K562 (cell line): ENCODE data around the gene BCL10. TPM values are rescaled to one million over a fixed set of nuclear protein-coding genes. Genes with fewer than 3 reads are reported as not detected.
A peak's percentile ranks its signal among the peaks of the same experiment; 100 is the strongest.

Source experiments
- ATAC-seq: fragments of 200-7000 bp; cut with Tn5 transposase; 3 replicates; pipeline ENCODE4 v1.9.1; 2020; ENCODE audit warnings: moderate library complexity
- BruUV-seq: library from RNA; stranded (reverse); fragments of 400-500 nt; replicated peaks from 2 replicates; lab custom pipeline; 2021; lab: Mats Ljungman, UMichigan
- CTCF ChIA-PET: fragments of 300-600 bp; formaldehyde crosslinking; extraction: SDS; loops from one replicate; lab custom pipeline; 2021; ENCODE audit warnings: low intra/inter-chr PET ratio; lab: Yijun Ruan, JAX
- POLR2A ChIA-PET: fragments of 300-600, 350-650 bp; sonication (Branson Sonifier 250); formaldehyde crosslinking; extraction: SDS; loops from one replicate; lab custom pipeline; 2021; ENCODE audit warnings: antibody characterized with exemption, inconsistent platforms; lab: Yijun Ruan, JAX
- DNase-seq, 4 experiments: peaks; one replicate each; pipeline versions ENCODE4 v3.0.0 to v3.0.0-alpha.2; 2011 to 2018; ENCODE audit warnings: low spot score in 3 of 4, mixed read lengths in 3 of 4; ENCODE audit errors: extremely low read depth in 1 of 4
- FAIRE-seq: peaks from 2 replicates; lab custom pipeline; 2011; peaks lifted over from hg19 to GRCh38; lab: Jason Lieb, UNC
- H2AFZ ChIP-seq: 2 replicates; pipeline ENCODE4 v1.6.0; 2011; ENCODE audit warnings: low read depth, low read length, control low read depth, inconsistent platforms
- H3K27ac ChIP-seq: fragments of 200-600 bp; 3 replicates; pipeline ENCODE4 v1.8.0; 2011; ENCODE audit warnings: low read depth, mild to moderate bottlenecking, control low read depth, inconsistent platforms, low read length, moderate library complexity, mixed read lengths; ENCODE audit errors: extremely low read depth
- H3K27me3 ChIP-seq, 2 experiments: fragments of 300-600 bp in 1 of 2; 2 replicates in 1 of 2; 3 replicates in 1 of 2; pipeline versions ENCODE4 v1.6.0 to v1.8.0; 2011; ENCODE audit warnings: inconsistent platforms in 2 of 2, low read length in 2 of 2, mild to moderate bottlenecking in 1 of 2, mixed read lengths in 1 of 2, moderate library complexity in 1 of 2; ENCODE audit not compliant: control insufficient read depth in 2 of 2, insufficient read depth in 2 of 2
- H3K36me3 ChIP-seq: fragments of 300-600 bp; 3 replicates; pipeline ENCODE4 v1.8.0; 2011; ENCODE audit warnings: mild to moderate bottlenecking, low read length, inconsistent platforms; ENCODE audit not compliant: control insufficient read depth, insufficient read depth
- H3K4me1 ChIP-seq, 2 experiments: fragments of 200-600 bp in 1 of 2; replicated peaks in 1 of 2; 2 replicates in 1 of 2; 3 replicates in 1 of 2; pipeline versions ENCODE4 v1.5.1 to v1.8.0; 2011; ENCODE audit warnings: inconsistent platforms in 2 of 2, low read length in 2 of 2, mild to moderate bottlenecking in 1 of 2, mixed read lengths in 1 of 2, moderate library complexity in 1 of 2; ENCODE audit not compliant: control insufficient read depth in 2 of 2, insufficient read depth in 2 of 2
- H3K4me2 ChIP-seq: 2 replicates; pipeline ENCODE4 v1.6.1; 2011; ENCODE audit warnings: low read length, control low read depth, inconsistent platforms, mixed read lengths; ENCODE audit not compliant: insufficient read depth
- H3K4me3 ChIP-seq: fragments of 200-600 bp; sonication (generic), shearing (Covaris generic); 2 replicates; pipeline ENCODE4 v1.5.1; 2016; ENCODE audit warnings: control low read depth, inconsistent platforms
- H3K79me2 ChIP-seq: fragments of 200-600 bp; 3 replicates; pipeline ENCODE4 v1.8.0; 2011; ENCODE audit warnings: low read length, inconsistent platforms; ENCODE audit not compliant: control insufficient read depth, insufficient read depth
- H3K9ac ChIP-seq, 2 experiments: 2 replicates each; pipeline versions ENCODE4 v1.6.0 to v1.6.1; 2011; ENCODE audit warnings: low read depth in 2 of 2, low read length in 2 of 2, control low read depth in 1 of 2, inconsistent platforms in 1 of 2, mild to moderate bottlenecking in 1 of 2, mixed read lengths in 1 of 2; ENCODE audit not compliant: insufficient read depth in 1 of 2
- H3K9me1 ChIP-seq: one replicate; pipeline ENCODE4 v1.6.0; 2011; ENCODE audit warnings: inconsistent platforms, mild to moderate bottlenecking, low read length, moderate library complexity; ENCODE audit not compliant: control insufficient read depth, insufficient read depth
- H3K9me3 ChIP-seq: replicated peaks from 2 replicates; pipeline ENCODE4 v1.5.1; 2011; ENCODE audit warnings: low read depth, low read length, inconsistent platforms; ENCODE audit not compliant: control insufficient read depth, insufficient read depth
- H4K20me1 ChIP-seq: replicated peaks from 2 replicates; pipeline ENCODE4 v1.6.1; 2011; ENCODE audit warnings: low read length, inconsistent platforms, mixed read lengths; ENCODE audit not compliant: control insufficient read depth, insufficient read depth
- CBFB ChIP-seq: sonication (generic); formaldehyde crosslinking; IDR thresholded peaks from 2 replicates; pipeline ENCODE4 v1.4.0; 2020; ENCODE audit warnings: mild to moderate bottlenecking, missing genetic modification reagents
- CREB1 ChIP-seq, 2 experiments: sonication (generic) in 1 of 2; formaldehyde crosslinking in 1 of 2; IDR thresholded peaks; 2 replicates each; pipeline versions ENCODE4 v1.6.1 to v1.8.0; 2012 to 2022; ENCODE audit warnings: inconsistent platforms in 1 of 2, mild to moderate bottlenecking in 1 of 2, missing genetic modification reagents in 1 of 2, moderate library complexity in 1 of 2
- ESRRA ChIP-seq: fragments of 450-650 bp; IDR thresholded peaks from 2 replicates; pipeline ENCODE4 v1.6.1; 2014; ENCODE audit warnings: low read depth, mild to moderate bottlenecking, moderate library complexity, borderline replicate concordance
- PHF21A ChIP-seq: fragments of 450-650 bp; IDR thresholded peaks from 2 replicates; pipeline ENCODE4 v1.6.1; 2017; ENCODE audit warnings: low read depth, borderline replicate concordance
- RBM15 ChIP-seq: fragments of 200-400 bp; formaldehyde crosslinking; IDR thresholded peaks from 2 replicates; pipeline ENCODE4 v1.6.1; 2018; ENCODE audit warnings: mild to moderate bottlenecking, low read length, moderate library complexity; ENCODE audit not compliant: insufficient read depth
- TCF3 ChIP-seq: sonication (generic); formaldehyde crosslinking; IDR thresholded peaks from 2 replicates; pipeline ENCODE4 v1.4.0; 2020; ENCODE audit warnings: mild to moderate bottlenecking, missing genetic modification reagents
- TCF7 ChIP-seq: sonication (generic); IDR thresholded peaks from 2 replicates; pipeline ENCODE4 v1.6.1; 2016; ENCODE audit warnings: antibody characterized with exemption, borderline replicate concordance
- THRAP3 ChIP-seq: fragments of 450-650 bp; IDR thresholded peaks from 2 replicates; pipeline ENCODE4 v1.6.1; 2016; ENCODE audit warnings: mild to moderate bottlenecking, inconsistent platforms, borderline replicate concordance
- ZBED1 ChIP-seq: IDR thresholded peaks from 2 replicates; pipeline ENCODE4 v1.6.1; 2014
- ZNF174 ChIP-seq: fragments of 250-450 bp; sonication (Bioruptor Pico); IDR thresholded peaks from 2 replicates; pipeline ENCODE4 v1.4.0; 2020; ENCODE audit warnings: mild to moderate bottlenecking
- ZNF780A ChIP-seq: fragments of 250-450 bp; sonication (Bioruptor Pico); IDR thresholded peaks from 2 replicates; pipeline ENCODE4 v1.5.0; 2021; ENCODE audit warnings: mild to moderate bottlenecking
- WGBS: fragments of 100-300 bp; shearing (Covaris generic); methylation state at CpG from one replicate; pipeline ENCODE4 v1.1.6; 2016; ENCODE audit warnings: low coverage, mixed read lengths; ENCODE audit not compliant: insufficient coverage; ENCODE audit errors: missing lambda C conversion rate; 5-methylcytosine and 5-hydroxymethylcytosine counted together
- in situ Hi-C: fragments of 300-500 bp; cut with MboI; formaldehyde crosslinking; loops from 4 replicates; pipeline ENCODE4 v1.15.0; 2018; ENCODE audit warnings: inconsistent platforms, mixed read lengths
- intact Hi-C: fragments of 100-400 bp; cut with micrococcal nuclease; formaldehyde crosslinking; loops from 2 replicates; pipeline ENCODE4 v1.14.2; 2022
- polyA plus RNA-seq, 8 experiments: library from polyadenylated mRNA; depleted of rRNA in 4 of 8; stranded (reverse) in 5 of 8; unstranded in 3 of 8; fragments of >200 nt; fragmentation: Nextera tagmentation in 2 of 8; fragmentation: Illumina TruSeq in 1 of 8; extraction: Ambion mirVana in 2 of 8; extraction: Trizol in 1 of 8; gene quantifications; 2 replicates each; pipeline versions ENCODE4 v1.2.1 to v1.2.3, GENCODE V29; 2011 to 2014; ENCODE audit warnings: inconsistent platforms in 1 of 8, missing spikeins in 1 of 8
- total RNA-seq, 7 experiments: library from RNA; depleted of rRNA in 6 of 7; stranded (reverse); fragments of >200 nt in 6 of 7; fragmentation: Illumina TruSeq in 2 of 7; extraction: Trizol in 2 of 7; gene quantifications; 2 replicates each; pipeline versions ENCODE4 v1.2.1 to v1.2.3, GENCODE V29; 2011 to 2021; ENCODE audit warnings: low replicate concordance in 1 of 7
- TF ChIP-seq, protein P1 (sequence below): fragments of 250-450 bp; sonication (Bioruptor Pico); IDR thresholded peaks from 2 replicates; pipeline ENCODE4 v1.8.0; 2022; ENCODE audit warnings: moderate library complexity, mild to moderate bottlenecking, inconsistent platforms
- TF ChIP-seq, protein P2 (sequence below), 3 experiments: fragments of 200-800 bp in 1 of 3; fragments of 250-450 bp in 1 of 3; fragments of 450-650 bp in 1 of 3; sonication (Bioruptor Pico) in 1 of 3; sonication (Bioruptor generic) in 1 of 3; formaldehyde crosslinking in 1 of 3; IDR thresholded peaks; 2 replicates each; pipeline versions ENCODE4 v1.6.1 to v1.8.0; 2016 to 2022; ENCODE audit warnings: mild to moderate bottlenecking in 2 of 3, missing genetic modification characterization in 2 of 3, missing compliant biosample characterization in 1 of 3, moderate library complexity in 1 of 3
- TF ChIP-seq, protein P3 (sequence below): sonication (generic); formaldehyde crosslinking; IDR thresholded peaks from 2 replicates; pipeline ENCODE4 v1.8.1; 2022; ENCODE audit warnings: missing genetic modification reagents

BCL10 gene
- total and polyA plus RNA-seq, 9 of the 15 experiments (the other 6 are each of a cell fraction or from before 2014, with no cell fraction given): 8.0 to 19.4 (median 12.3) TPM

GRCh38 chr1:85259118-85259911, 17.1 kb downstream of the BCL10 start, which contains the start of gene C1orf52:
C1orf52 (minus strand) TSS chr1:85259662; CDS start chr1:85259633, 29 bp downstream.
- FAIRE-seq (peak; percentile 76), DNase-seq (peak; percentile 91 to 96 (median 92)), ATAC-seq (peak; percentile 97)
- Histone ChIP-seq H3K27ac (peak within 1 kb of the TSS; percentile 86), H3K4me3 (peak within 1 kb of the TSS; percentile 93), H3K4me1 (peaks cover 3 to 10% of the 10 kb centered on the region in 2 experiments; a peak in 4 of 5 replicates), H3K9ac (peak within 1 kb of the TSS; percentile 86 to 96), H3K4me2 (peak within 1 kb of the TSS; percentile 90), H4K20me1 (peaks cover 7% of the 10 kb centered on the region; the same call in 1 of the 2 replicates), H3K27me3 (no peaks in the 10 kb centered on the region), H3K9me3 (no peaks in the 10 kb centered on the region), H3K79me2 (peaks cover 27% of the 10 kb centered on the region), H3K36me3 (peaks cover 41% of the 10 kb centered on the region), H3K9me1 (no peaks in the 10 kb centered on the region), H2AFZ (peak within 1 kb of the TSS; percentile 94)
- WGBS: 0% methylated on average over 17 of the region's 65 CpGs
- POLR2A ChIA-PET: interaction anchor here (0.6 to 2.0 kb wide), 12 partner anchors 9 to 321 kb away, joined by 3 to 7 read pairs (median 4); partner anchors contain the start of gene BCL10
- intact Hi-C loops: loop anchor here (1.0 to 5.0 kb wide), 3 partner anchors 57 to 314 kb away; partner anchors contain the start of gene SYDE2
- CTCF ChIA-PET: interaction anchor here (0.6 to 3.2 kb wide), 6 partner anchors 34 to 591 kb away, joined by 3 to 30 read pairs (median 4); no protein-coding TSS in a partner anchor
- BruUV-seq: no TSS peak
- in situ Hi-C loops: loop anchor here (5.0 kb wide), 1 partner anchor 312 kb away; no protein-coding TSS in a partner anchor
- TF ChIP-seq, protein P1, sequence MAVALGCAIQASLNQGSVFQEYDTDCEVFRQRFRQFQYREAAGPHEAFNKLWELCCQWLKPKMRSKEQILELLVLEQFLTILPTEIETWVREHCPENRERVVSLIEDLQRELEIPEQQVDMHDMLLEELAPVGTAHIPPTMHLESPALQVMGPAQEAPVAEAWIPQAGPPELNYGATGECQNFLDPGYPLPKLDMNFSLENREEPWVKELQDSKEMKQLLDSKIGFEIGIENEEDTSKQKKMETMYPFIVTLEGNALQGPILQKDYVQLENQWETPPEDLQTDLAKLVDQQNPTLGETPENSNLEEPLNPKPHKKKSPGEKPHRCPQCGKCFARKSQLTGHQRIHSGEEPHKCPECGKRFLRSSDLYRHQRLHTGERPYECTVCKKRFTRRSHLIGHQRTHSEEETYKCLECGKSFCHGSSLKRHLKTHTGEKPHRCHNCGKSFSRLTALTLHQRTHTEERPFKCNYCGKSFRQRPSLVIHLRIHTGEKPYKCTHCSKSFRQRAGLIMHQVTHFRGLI (CRISPR knock-in tag): no peak
- TF ChIP-seq TCF7 (no peak), ZBED1 (no peak), CBFB (CRISPR knock-in tag) (no peak), THRAP3 (no peak), PHF21A (peak; percentile 32; the same call in 1 of the 2 replicates), ZNF174 (CRISPR knock-in tag) (no peak), ZNF780A (CRISPR knock-in tag) (no peak), TCF3 (CRISPR knock-in tag) (no peak), ESRRA (no peak), CREB1 (IDR thresholded peaks at IDR 0.05) (peak; percentile 52; the same call in 1 of the 2 replicates), CREB1 (CRISPR knock-in tag; IDR thresholded peaks at IDR 0.05) (peak; percentile 50; the same call in 1 of the 2 replicates), RBM15 (no peak)
- TF ChIP-seq, protein P2, sequence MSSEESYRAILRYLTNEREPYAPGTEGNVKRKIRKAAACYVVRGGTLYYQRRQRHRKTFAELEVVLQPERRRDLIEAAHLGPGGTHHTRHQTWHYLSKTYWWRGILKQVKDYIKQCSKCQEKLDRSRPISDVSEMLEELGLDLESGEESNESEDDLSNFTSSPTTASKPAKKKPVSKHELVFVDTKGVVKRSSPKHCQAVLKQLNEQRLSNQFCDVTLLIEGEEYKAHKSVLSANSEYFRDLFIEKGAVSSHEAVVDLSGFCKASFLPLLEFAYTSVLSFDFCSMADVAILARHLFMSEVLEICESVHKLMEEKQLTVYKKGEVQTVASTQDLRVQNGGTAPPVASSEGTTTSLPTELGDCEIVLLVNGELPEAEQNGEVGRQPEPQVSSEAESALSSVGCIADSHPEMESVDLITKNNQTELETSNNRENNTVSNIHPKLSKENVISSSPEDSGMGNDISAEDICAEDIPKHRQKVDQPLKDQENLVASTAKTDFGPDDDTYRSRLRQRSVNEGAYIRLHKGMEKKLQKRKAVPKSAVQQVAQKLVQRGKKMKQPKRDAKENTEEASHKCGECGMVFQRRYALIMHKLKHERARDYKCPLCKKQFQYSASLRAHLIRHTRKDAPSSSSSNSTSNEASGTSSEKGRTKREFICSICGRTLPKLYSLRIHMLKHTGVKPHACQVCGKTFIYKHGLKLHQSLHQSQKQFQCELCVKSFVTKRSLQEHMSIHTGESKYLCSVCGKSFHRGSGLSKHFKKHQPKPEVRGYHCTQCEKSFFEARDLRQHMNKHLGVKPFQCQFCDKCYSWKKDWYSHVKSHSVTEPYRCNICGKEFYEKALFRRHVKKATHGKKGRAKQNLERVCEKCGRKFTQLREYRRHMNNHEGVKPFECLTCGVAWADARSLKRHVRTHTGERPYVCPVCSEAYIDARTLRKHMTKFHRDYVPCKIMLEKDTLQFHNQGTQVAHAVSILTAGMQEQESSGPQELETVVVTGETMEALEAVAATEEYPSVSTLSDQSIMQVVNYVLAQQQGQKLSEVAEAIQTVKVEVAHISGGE (CRISPR knock-in tag; IDR thresholded peaks at IDR 0.05): peak in 1 of 3 experiments; percentile 57; a peak in 1 of 6 replicates
- TF ChIP-seq, protein P3, sequence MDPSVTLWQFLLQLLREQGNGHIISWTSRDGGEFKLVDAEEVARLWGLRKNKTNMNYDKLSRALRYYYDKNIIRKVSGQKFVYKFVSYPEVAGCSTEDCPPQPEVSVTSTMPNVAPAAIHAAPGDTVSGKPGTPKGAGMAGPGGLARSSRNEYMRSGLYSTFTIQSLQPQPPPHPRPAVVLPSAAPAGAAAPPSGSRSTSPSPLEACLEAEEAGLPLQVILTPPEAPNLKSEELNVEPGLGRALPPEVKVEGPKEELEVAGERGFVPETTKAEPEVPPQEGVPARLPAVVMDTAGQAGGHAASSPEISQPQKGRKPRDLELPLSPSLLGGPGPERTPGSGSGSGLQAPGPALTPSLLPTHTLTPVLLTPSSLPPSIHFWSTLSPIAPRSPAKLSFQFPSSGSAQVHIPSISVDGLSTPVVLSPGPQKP (CRISPR knock-in tag): no peak
